Measurements from ENCODE around the gene SPEF2. TPM values are rescaled to one million over a fixed set of nuclear protein-coding genes. Genes with fewer than 3 reads are reported as not detected.

The SPEF2 gene
- total RNA-seq, 1 experiment from 2014 or later: 0.15 TPM

DNA sequence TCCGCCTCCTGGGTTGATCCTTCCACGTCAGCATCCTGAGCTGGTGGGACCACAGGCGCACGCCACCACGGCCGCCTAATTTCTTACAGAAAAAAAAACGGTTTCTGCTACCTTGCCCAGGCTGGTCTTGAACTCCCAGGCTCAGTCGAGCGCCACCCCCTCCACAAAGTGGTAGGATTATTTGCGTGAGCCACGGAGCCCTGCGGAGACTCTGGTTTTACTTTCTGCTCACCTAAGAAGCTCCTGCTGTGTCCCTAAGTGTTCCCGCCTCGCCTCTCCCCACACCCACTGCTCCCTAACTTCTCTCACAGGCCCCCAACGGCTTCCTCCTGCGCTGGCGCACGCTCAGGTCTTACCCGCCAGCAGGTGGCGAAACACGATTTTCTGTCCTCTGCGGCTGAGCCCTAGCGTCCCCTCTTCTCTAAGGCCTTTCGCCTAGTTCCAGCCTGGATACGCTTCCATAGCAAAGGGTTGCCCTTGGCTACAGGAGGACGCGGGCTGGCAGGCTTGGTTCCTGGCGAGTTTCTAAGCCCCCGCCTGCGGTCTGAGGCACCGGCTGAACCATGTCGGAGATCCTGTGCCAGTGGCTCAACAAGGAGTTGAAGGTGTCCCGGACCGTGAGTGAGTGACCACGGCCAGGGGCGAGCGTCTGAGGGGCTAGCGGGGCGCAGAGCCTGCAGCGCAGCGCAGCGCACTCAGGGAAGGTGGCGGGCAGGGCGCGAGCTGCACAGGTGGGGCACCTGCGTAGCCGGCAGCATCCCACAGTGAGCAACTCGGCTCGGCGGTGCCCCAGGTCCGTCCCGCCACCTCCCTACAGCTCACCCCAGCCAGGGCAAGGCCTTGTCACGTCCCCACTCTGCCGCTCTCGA, at the start of gene SPEF2 (continued):
- TF ChIP-seq ZNF121 (CRISPR knock-in tag; IDR thresholded peaks at IDR 0.05) (no peak), ZNF416 (CRISPR knock-in tag; IDR thresholded peaks at IDR 0.05) (no peak), IRF2 (CRISPR knock-in tag; IDR thresholded peaks at IDR 0.05; ENCODE audit: borderline replicate concordance, low read depth) (no peak), USF1 (CRISPR knock-in tag; IDR thresholded peaks at IDR 0.05) (no peak), ZNF532 (CRISPR knock-in tag; IDR thresholded peaks at IDR 0.05; ENCODE audit: borderline replicate concordance) (no peak), NR2C2 (CRISPR knock-in tag; IDR thresholded peaks at IDR 0.05) (no peak), ELF4 (CRISPR knock-in tag; IDR thresholded peaks at IDR 0.05; ENCODE audit: low read depth) (no peak), TCF7 (CRISPR knock-in tag; IDR thresholded peaks at IDR 0.05; ENCODE audit: low read depth) (no peak), SMAD4 (CRISPR knock-in tag; IDR thresholded peaks at IDR 0.05) (no peak), NFYB (CRISPR knock-in tag; conservative IDR thresholded peaks at IDR 0.05; ENCODE audit: low read depth) (no peak), NFATC4 (CRISPR knock-in tag; IDR thresholded peaks at IDR 0.05) (no peak), ZSCAN18 (CRISPR knock-in tag; IDR thresholded peaks at IDR 0.05) (no peak), NR3C1 (CRISPR knock-in tag; conservative IDR thresholded peaks at IDR 0.05; ENCODE audit: low read depth) (0 out of 2 replicates have a peak, but pooled peaks have one; percentile 21), ZNF396 (CRISPR knock-in tag; IDR thresholded peaks at IDR 0.05; ENCODE audit: borderline replicate concordance) (no peak), JUN (CRISPR knock-in tag; IDR thresholded peaks at IDR 0.05) (no peak)
- TF ChIP-seq, protein P1, sequence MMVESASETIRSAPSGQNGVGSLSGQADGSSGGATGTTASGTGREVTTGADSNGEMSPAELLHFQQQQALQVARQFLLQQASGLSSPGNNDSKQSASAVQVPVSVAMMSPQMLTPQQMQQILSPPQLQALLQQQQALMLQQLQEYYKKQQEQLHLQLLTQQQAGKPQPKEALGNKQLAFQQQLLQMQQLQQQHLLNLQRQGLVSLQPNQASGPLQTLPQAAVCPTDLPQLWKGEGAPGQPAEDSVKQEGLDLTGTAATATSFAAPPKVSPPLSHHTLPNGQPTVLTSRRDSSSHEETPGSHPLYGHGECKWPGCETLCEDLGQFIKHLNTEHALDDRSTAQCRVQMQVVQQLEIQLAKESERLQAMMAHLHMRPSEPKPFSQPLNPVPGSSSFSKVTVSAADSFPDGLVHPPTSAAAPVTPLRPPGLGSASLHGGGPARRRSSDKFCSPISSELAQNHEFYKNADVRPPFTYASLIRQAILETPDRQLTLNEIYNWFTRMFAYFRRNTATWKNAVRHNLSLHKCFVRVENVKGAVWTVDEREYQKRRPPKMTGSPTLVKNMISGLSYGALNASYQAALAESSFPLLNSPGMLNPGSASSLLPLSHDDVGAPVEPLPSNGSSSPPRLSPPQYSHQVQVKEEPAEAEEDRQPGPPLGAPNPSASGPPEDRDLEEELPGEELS (CRISPR knock-in tag; IDR thresholded peaks at IDR 0.05): no peak
- TF ChIP-seq, protein P2, sequence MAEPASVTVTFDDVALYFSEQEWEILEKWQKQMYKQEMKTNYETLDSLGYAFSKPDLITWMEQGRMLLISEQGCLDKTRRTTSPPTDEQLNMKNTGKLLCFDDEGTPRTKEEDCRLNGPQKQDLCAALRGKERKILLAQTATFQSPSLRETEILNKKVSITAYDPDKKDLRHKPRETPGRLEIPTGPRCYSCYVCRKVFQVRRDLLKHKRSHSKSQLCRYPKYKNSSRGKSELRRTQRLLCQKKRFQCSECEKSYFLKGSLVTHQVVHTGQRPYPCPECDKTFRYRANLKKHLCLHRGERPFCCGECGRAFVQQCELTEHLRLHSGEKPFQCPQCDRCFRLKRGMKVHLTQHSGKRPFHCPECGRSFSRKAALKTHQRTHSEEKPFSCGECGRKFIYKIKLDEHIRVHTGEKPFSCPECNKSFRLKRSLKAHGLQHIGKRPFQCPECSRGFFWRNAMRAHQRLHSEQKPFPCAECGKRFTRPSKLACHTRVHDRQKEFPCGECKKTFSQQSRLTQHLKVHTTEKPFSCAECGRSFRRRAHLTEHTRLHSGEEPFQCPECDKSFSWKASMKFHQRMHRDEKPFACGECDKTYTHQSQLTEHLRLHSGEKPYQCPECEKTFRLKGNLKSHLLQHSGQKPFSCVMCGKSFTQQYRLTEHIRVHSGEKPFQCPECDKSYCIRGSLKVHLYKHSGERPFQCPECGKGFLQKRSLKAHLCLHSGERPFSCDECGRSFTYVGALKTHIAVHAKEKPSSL (CRISPR knock-in tag; conservative IDR thresholded peaks at IDR 0.05): no peak
- TF ChIP-seq, protein P3, sequence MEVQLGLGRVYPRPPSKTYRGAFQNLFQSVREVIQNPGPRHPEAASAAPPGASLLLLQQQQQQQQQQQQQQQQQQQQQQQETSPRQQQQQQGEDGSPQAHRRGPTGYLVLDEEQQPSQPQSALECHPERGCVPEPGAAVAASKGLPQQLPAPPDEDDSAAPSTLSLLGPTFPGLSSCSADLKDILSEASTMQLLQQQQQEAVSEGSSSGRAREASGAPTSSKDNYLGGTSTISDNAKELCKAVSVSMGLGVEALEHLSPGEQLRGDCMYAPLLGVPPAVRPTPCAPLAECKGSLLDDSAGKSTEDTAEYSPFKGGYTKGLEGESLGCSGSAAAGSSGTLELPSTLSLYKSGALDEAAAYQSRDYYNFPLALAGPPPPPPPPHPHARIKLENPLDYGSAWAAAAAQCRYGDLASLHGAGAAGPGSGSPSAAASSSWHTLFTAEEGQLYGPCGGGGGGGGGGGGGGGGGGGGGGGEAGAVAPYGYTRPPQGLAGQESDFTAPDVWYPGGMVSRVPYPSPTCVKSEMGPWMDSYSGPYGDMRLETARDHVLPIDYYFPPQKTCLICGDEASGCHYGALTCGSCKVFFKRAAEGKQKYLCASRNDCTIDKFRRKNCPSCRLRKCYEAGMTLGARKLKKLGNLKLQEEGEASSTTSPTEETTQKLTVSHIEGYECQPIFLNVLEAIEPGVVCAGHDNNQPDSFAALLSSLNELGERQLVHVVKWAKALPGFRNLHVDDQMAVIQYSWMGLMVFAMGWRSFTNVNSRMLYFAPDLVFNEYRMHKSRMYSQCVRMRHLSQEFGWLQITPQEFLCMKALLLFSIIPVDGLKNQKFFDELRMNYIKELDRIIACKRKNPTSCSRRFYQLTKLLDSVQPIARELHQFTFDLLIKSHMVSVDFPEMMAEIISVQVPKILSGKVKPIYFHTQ (CRISPR knock-in tag; IDR thresholded peaks at IDR 0.05): no peak
- TF ChIP-seq, protein P4, sequence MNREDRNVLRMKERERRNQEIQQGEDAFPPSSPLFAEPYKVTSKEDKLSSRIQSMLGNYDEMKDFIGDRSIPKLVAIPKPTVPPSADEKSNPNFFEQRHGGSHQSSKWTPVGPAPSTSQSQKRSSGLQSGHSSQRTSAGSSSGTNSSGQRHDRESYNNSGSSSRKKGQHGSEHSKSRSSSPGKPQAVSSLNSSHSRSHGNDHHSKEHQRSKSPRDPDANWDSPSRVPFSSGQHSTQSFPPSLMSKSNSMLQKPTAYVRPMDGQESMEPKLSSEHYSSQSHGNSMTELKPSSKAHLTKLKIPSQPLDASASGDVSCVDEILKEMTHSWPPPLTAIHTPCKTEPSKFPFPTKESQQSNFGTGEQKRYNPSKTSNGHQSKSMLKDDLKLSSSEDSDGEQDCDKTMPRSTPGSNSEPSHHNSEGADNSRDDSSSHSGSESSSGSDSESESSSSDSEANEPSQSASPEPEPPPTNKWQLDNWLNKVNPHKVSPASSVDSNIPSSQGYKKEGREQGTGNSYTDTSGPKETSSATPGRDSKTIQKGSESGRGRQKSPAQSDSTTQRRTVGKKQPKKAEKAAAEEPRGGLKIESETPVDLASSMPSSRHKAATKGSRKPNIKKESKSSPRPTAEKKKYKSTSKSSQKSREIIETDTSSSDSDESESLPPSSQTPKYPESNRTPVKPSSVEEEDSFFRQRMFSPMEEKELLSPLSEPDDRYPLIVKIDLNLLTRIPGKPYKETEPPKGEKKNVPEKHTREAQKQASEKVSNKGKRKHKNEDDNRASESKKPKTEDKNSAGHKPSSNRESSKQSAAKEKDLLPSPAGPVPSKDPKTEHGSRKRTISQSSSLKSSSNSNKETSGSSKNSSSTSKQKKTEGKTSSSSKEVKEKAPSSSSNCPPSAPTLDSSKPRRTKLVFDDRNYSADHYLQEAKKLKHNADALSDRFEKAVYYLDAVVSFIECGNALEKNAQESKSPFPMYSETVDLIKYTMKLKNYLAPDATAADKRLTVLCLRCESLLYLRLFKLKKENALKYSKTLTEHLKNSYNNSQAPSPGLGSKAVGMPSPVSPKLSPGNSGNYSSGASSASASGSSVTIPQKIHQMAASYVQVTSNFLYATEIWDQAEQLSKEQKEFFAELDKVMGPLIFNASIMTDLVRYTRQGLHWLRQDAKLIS (CRISPR knock-in tag; IDR thresholded peaks at IDR 0.05; ENCODE audit: borderline replicate concordance): no peak; the same call in 1 of the 2 replicates
